NCI-H82 treated with DMSO at 0.1 percent for 48 hours (cell line): ENCODE results near the gene MND1.
A peak's percentile ranks its signal among the peaks of the same experiment; 100 is the strongest.

Experiments
- DNase-seq: peaks from one replicate; lab custom pipeline; 2025; ENCODE audit not compliant: unreplicated experiment; lab: John Stamatoyannopoulos, UW

MND1 gene

DNA sequence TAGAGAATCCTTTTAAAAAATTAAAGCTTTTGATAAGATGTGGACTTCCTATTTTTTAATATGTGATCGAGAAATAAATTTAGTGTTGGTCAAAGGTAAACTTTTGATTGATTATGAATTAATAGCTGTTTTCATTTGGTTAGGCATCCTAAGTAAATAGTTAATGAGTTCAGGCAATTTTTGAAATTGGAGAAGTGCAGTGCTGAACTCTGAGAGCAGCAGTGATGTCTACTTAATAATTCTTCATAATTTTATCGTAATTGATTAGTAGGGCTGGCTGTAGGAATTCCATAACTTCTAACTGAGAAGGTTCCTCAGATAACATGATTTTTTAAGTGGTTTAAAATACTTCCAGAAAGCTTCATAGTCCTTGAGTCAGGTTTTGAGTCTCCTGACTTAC is 1.5 kb downstream of the MND1 start:
- no peak for DNase-seq

GRCh38 chr4:153346563-153346962 is 2.1 kb downstream of the MND1 start:
- no peak for DNase-seq

- no peak for DNase-seq
These were observed 2.6 kb downstream of the MND1 start for GRCh38 chr4:153347117-153347516.

DNA sequence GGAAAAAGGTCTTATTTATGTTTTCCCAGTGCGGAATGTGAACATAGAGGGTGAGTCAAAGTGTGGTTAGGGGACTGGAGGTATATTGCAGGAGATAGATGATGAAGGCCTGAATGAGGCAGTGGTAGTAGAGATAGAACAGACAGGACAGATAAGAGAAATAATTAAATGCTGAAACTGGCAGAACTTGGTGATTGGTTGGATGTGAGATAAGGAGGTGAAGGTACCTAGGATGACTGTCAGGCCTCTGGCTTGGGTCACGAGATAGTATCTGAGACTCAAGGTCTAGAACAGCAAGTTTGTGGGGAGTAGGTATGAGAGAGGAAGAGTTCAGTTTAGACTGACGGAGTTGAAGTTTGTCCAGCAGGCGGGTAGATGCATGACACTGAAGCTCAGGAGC is 3.5 kb downstream of the MND1 start:
- no peak for DNase-seq

GRCh38 chr4:153349206-153349805 is 4.8 kb downstream of the MND1 start:
- peak; percentile 68 for DNase-seq

- no peak for DNase-seq
These were observed 17.7 kb downstream of the MND1 start for GRCh38 chr4:153362184-153362583.

GRCh38 chr4:153364061-153364460 is 19.6 kb downstream of the MND1 start:
- no peak for DNase-seq

DNA sequence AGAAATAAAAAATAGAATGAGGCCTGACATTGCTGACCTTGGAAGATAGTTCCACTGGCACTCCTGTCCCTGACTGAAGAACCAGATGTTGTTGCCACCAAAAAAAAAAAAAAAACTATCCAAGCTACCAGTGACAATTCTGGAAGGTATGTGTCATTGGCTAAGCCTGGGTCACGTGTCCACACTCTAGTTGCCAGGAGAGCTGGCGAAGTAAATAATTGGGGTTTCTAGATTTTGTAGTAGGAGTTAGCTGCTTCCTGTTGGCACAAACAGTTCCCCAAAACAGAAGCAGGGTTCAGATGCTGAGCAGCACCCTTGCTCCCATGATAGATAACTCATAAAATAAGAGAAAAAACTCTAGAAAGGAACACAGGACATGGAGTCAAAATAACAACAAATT is 20.5 kb downstream of the MND1 start:
- no peak for DNase-seq

- DNase-seq: no peak
These were observed 22.0 kb downstream of the MND1 start for GRCh38 chr4:153366486-153366885.

- no peak for DNase-seq
These were observed 22.6 kb downstream of the MND1 start for GRCh38 chr4:153367092-153367491.

DNA sequence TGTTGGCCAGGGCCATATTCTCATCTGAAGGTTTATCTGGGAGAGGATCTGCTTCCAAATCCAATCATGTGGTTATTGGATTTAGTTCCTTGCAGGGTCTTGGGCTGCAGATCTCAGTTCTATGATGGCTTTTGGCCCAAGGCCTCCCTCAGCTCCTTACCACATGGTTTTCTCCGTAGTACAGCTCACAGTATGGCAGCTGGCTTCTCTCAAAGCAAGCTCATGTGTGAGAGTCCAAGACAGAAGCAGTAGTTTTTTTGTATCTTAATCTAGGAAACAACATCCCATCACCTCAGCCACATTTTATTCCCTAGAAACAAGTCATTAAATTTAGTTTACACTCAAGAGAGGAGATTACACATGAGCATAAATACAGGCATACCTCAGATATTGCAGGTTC is 24.5 kb downstream of the MND1 start:
- peak; percentile 81 for DNase-seq

GRCh38 chr4:153371701-153372234 is 27.3 kb downstream of the MND1 start:
- DNase-seq: no peak

GRCh38 chr4:153372967-153373562 is 28.6 kb downstream of the MND1 start:
- no peak for DNase-seq

DNA sequence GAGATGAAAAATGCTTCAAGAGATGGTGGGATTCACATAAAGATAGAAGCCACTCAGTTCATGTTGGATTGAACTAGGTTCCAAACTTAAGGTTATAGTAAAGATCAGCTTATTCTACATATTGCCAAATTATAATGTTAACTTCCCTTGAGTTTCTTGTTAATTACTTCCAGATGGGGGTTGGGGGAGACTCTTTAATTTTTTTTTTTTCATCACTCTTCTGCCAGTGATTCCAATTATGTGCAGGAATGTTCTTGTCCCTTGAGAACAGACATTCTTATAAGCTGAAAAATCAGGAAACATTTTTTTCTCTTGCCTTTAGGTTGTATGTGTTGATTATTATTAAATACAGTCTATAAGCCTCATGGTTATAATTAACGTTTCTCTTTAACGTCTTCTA is 30.0 kb downstream of the MND1 start:
- no peak for DNase-seq

GRCh38 chr4:153375303-153375702 is 30.8 kb downstream of the MND1 start:
- DNase-seq: no peak

GRCh38 chr4:153383131-153383530 is 38.6 kb downstream of the MND1 start:
- DNase-seq: no peak

DNA sequence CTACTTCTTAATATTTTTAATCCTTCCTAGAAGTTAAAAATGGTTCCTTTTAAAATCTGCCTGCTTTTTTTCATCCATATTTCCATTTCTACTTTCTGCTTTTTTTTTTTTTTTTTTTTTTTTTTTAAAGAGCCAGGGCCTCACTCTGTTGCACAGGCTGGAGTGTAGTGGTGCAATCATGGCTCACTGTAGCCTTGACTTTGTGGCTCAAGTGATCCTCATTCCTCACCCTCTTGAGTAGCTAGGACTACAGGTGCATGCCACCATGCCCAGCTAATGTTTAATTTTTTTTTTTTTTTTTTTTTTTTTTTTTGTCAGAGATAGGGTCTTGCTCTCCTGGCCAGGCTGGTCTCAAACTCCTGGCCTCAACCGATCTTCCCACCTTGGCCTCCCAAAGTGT is 39.7 kb downstream of the MND1 start:
- DNase-seq: no peak

DNA sequence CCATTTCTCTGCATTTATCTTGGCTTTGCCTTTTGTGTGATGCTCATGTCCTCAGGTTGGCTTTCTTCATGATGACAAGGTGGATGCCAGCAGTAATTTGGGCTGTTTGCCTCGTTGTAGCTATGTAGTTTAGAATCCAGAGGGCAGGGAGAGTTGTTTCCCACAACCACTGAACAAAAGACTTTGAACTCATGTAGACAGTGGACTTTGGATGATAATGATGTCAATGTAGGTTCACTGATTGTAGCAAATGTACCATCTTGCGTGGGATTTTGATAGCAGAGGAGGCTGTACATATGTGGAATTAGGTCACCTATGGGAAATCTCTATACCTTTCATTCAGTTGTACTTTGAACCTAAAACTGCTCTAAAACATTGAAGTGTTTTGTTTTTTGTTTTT is 41.3 kb downstream of the MND1 start:
- DNase-seq: no peak

GRCh38 chr4:153387981-153388380 is 43.5 kb downstream of the MND1 start:
- no peak for DNase-seq

GRCh38 chr4:153393397-153393796 is 48.9 kb downstream of the MND1 start:
- DNase-seq: no peak

DNA sequence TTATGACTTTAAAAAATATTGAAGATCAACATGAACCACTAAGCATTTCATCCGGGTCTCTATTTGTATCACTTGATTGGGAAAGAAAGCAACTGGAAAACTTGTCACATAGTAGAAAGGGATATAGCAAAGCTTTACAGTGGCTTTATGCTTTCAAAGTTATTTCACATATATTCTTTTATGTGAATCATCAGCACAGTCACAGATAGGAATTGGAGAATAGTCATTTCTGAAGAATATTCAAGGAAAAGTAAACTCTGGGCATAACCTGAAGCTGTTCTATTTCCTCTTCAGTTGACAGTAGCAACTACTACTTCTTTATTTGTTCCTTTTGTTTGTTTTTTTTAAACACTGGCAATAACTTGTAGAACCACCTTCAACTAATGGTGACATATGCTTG is 50.5 kb downstream of the MND1 start:
- no peak for DNase-seq

GRCh38 chr4:153398713-153399112 is 54.2 kb downstream of the MND1 start:
- DNase-seq: no peak

GRCh38 chr4:153399358-153399757 is 54.9 kb downstream of the MND1 start:
- no peak for DNase-seq
